Mesendoderm (in vitro differentiated cells): ENCODE measurements around the gene RPN2.
A peak's percentile ranks its signal among the peaks of the same experiment; 100 is the strongest.

Experiments used
- DNase-seq: peaks from one replicate; pipeline ENCODE4 v3.0.0; 2013
- H2AK5ac ChIP-seq: 2 replicates; pipeline ENCODE4 v1.6.1; 2013; ENCODE audit warnings: low read length, inconsistent platforms
- H2BK120ac ChIP-seq: 2 replicates; pipeline ENCODE4 v1.6.1; 2013; ENCODE audit warnings: low read depth, mild to moderate bottlenecking, low read length, moderate library complexity, mixed read lengths
- H2BK15ac ChIP-seq: replicated peaks from 2 replicates; pipeline ENCODE4 v1.6.1; 2013; ENCODE audit warnings: low read depth, mild to moderate bottlenecking, moderate library complexity
- H2BK5ac ChIP-seq: 2 replicates; pipeline ENCODE4 v1.6.1; 2013; ENCODE audit warnings: low read length, inconsistent platforms
- H3K18ac ChIP-seq: 2 replicates; pipeline ENCODE4 v1.6.1; 2013; ENCODE audit warnings: mild to moderate bottlenecking, low read length, mixed read lengths
- H3K23ac ChIP-seq: one replicate; pipeline ENCODE4 v1.6.1; 2013; ENCODE audit warnings: low read length
- H3K27ac ChIP-seq: 2 replicates; pipeline ENCODE4 v1.5.1; 2013; ENCODE audit warnings: low read depth, mild to moderate bottlenecking, inconsistent platforms, low read length, moderate library complexity
- H3K27me3 ChIP-seq: 2 replicates; pipeline ENCODE4 v1.6.1; 2013; ENCODE audit warnings: low read length, control low read depth, mild to moderate bottlenecking, inconsistent platforms; ENCODE audit not compliant: insufficient read depth, poor library complexity
- H3K36me3 ChIP-seq: 2 replicates; pipeline ENCODE4 v1.6.1; 2013; ENCODE audit warnings: low read length, inconsistent platforms; ENCODE audit not compliant: control insufficient read depth, insufficient read depth
- H3K4ac ChIP-seq: one replicate; pipeline ENCODE4 v1.6.1; 2013; ENCODE audit warnings: low read depth, mild to moderate bottlenecking, low read length, moderate library complexity
- H3K4me1 ChIP-seq: 2 replicates; pipeline ENCODE4 v1.6.1; 2013; ENCODE audit warnings: low read depth, low read length, inconsistent platforms; ENCODE audit not compliant: control insufficient read depth
- H3K4me2 ChIP-seq: 2 replicates; pipeline ENCODE4 v1.6.1; 2013; ENCODE audit warnings: low read length
- H3K4me3 ChIP-seq: 2 replicates; pipeline ENCODE4 v1.5.1; 2013; ENCODE audit warnings: mild to moderate bottlenecking, low read length
- H3K56ac ChIP-seq: one replicate; pipeline ENCODE4 v1.6.1; 2013; ENCODE audit warnings: low read length
- H3K79me1 ChIP-seq: 2 replicates; pipeline ENCODE4 v1.6.1; 2013; ENCODE audit warnings: low read length, inconsistent platforms
- H3K79me2 ChIP-seq: 2 replicates; pipeline ENCODE4 v1.6.1; 2013; ENCODE audit warnings: mild to moderate bottlenecking, low read length; ENCODE audit not compliant: control insufficient read depth, insufficient read depth
- H3K9ac ChIP-seq: 2 replicates; pipeline ENCODE4 v1.6.1; 2013; ENCODE audit warnings: low read length, inconsistent platforms
- H4K5ac ChIP-seq: one replicate; pipeline ENCODE4 v1.6.1; 2013; ENCODE audit warnings: low read length
- H4K8ac ChIP-seq: one replicate; pipeline ENCODE4 v1.6.1; 2013; ENCODE audit warnings: low read depth, mild to moderate bottlenecking, control low read depth, low read length, moderate library complexity
- WGBS: extraction: QIAGEN DNeasy Blood & Tissue Kit; methylation state at CpG from one replicate; pipeline ENCODE4 v1.1.7; 2013; ENCODE audit warnings: low lambda C conversion rate, missing lambda C conversion rate; ENCODE audit not compliant: insufficient coverage; ENCODE audit errors: extremely low coverage; 5-methylcytosine and 5-hydroxymethylcytosine counted together

Gene RPN2

GRCh38 chr20:37200926-37201826 lies 22.0 kb downstream of the RPN2 start:
- Histone ChIP-seq H3K36me3 (peaks cover 20% of the 10 kb centered on the region), H3K4me2 (no peak overlapping the region)

DNA sequence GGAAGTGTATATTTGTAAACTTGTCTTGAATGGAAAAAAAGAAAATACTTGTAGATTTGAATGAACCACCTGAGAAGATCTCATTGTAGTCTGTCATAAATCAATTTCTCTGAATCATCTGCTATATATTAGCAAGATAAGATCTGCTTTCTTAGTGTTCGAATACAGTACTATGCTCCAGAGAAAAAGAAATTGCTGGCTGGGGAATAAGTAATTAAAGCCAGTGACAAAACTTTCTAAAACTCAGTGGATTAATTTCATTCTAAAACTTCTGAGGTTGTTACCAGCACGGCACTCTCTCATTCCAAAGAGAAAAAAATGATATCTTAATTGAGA lies 22.7 kb downstream of the RPN2 start:
- no peak for DNase-seq
- Histone ChIP-seq H3K23ac (no peak overlapping the region), H3K4me1 (peaks cover 2% of the 10 kb centered on the region), H3K18ac (no peak overlapping the region), H3K4ac (no peak overlapping the region), H2AK5ac (no peak overlapping the region), H4K5ac (no peak overlapping the region), H3K79me2 (peaks cover 11% of the 10 kb centered on the region), H3K56ac (no peak overlapping the region), H3K79me1 (peaks cover 19% of the 10 kb centered on the region), H3K36me3 (peaks cover 20% of the 10 kb centered on the region), H3K27me3 (no peaks in the 10 kb centered on the region), H2BK5ac (no peak overlapping the region), H3K27ac (no peak overlapping the region), H2BK15ac (no peak overlapping the region), H3K4me2 (no peak overlapping the region), H3K9ac (no peak overlapping the region), H4K8ac (no peak overlapping the region), H2BK120ac (no peak overlapping the region), H3K4me3 (no peak overlapping the region)
- no CpG with 5 or more reads among the region's 2 CpGs for WGBS

More at GRCh38 chr20:37200926-37201826, 22.0 kb downstream of the RPN2 start:
- Histone ChIP-seq H2BK120ac (no peak overlapping the region), H2BK5ac (no peak overlapping the region), H3K27ac (no peak overlapping the region), H3K4ac (no peak overlapping the region), H4K8ac (no peak overlapping the region), H3K18ac (no peak overlapping the region), H3K23ac (no peak overlapping the region), H2AK5ac (no peak overlapping the region), H3K4me3 (no peak overlapping the region), H3K79me1 (peaks cover 21% of the 10 kb centered on the region), H3K56ac (no peak overlapping the region), H3K4me1 (peaks cover 2% of the 10 kb centered on the region), H3K9ac (no peak overlapping the region), H4K5ac (no peak overlapping the region), H2BK15ac (no peak overlapping the region), H3K79me2 (peaks cover 16% of the 10 kb centered on the region), H3K27me3 (no peaks in the 10 kb centered on the region)
- DNase-seq = no peak
- WGBS = no CpG with 5 or more reads among the region's 13 CpGs

DNA sequence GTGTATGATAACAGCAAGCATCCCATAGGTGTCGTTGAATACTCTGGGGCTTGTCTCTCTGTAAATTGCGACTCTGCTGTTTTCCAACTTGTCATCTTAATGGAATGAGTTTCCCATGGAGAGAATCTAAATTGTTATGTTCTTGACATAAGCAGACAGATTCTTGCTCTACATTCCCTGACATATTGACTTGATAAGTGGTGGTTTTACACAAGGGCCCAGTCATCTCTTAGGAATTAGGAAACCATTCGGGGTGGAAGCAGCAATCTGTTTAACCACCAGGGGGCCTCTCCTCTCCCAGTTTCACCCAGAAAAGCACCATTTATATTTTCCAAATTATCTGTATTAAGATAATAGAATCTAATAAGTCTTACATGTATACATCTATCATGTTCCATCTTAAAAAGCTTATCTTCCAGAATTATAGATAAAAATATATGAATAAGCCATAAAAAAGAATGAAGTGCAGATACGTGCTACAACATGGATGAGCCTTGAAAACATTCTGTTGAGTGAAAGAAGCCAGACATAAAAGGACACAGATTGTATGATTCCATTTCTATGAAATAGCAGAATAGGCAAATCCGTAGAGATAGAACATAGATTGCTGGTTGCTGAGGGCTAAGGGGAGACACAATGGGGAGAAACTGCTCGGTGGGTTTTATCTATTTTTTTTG lies 23.3 kb downstream of the RPN2 start:
- WGBS = no CpG with 5 or more reads among the region's 6 CpGs
- H3K27ac ChIP-seq = no peak overlapping the region

DNA sequence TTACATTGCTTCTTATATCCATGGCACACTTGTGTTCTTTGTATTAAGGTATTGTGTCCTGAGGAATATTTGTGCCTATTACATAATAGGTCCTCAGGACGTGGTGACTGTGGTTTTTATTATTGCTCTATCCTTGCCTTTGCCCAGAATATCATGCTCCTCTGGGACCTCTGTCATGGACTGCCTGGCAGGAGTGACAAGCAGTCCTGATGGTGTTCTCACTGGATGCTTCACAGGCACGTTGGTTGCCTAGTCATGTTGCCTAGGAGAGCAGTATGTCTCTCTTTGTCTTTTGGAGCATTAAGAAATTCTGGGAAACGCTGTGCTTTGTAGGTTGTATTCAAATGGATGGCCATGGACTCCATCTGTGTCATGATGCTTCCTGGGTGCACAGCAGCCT lies 24.9 kb downstream of the RPN2 start:
- Histone ChIP-seq H4K8ac (no peak overlapping the region), H3K27ac (no peak overlapping the region), H3K36me3 (peaks cover 22% of the 10 kb centered on the region), H3K4me2 (no peak overlapping the region), H3K23ac (no peak overlapping the region), H3K4me3 (no peak overlapping the region), H4K5ac (no peak overlapping the region), H3K56ac (no peak overlapping the region), H2BK15ac (no peak overlapping the region), H3K79me1 (peaks cover 7% of the 10 kb centered on the region), H3K4me1 (peaks cover 2% of the 10 kb centered on the region), H2BK120ac (no peak overlapping the region), H3K27me3 (no peaks in the 10 kb centered on the region), H2BK5ac (no peak overlapping the region), H2AK5ac (no peak overlapping the region), H3K79me2 (no peaks in the 10 kb centered on the region), H3K18ac (no peak overlapping the region), H3K4ac (no peak overlapping the region), H3K9ac (no peak overlapping the region)
- no CpG with 5 or more reads among the region's 3 CpGs for WGBS
- no peak for DNase-seq

More for the DNA sequence above, 23.3 kb downstream of the RPN2 start:
- no peak overlapping the region for H3K4ac ChIP-seq
- no peak overlapping the region for H3K9ac ChIP-seq
- no peak overlapping the region for H3K23ac ChIP-seq
- no peak overlapping the region for H2BK120ac ChIP-seq
- H3K18ac ChIP-seq = no peak overlapping the region
- no peak overlapping the region for H3K56ac ChIP-seq
- H3K4me3 ChIP-seq = no peak overlapping the region
- H3K79me1 ChIP-seq = peaks cover 13% of the 10 kb centered on the region
- H4K5ac ChIP-seq = no peak overlapping the region
- peak; percentile 89 for DNase-seq
- H3K36me3 ChIP-seq = peaks cover 25% of the 10 kb centered on the region
- H3K27me3 ChIP-seq = no peaks in the 10 kb centered on the region
- no peak overlapping the region for H2BK15ac ChIP-seq
- peaks cover 2% of the 10 kb centered on the region for H3K4me1 ChIP-seq
- H2AK5ac ChIP-seq = no peak overlapping the region
- H4K8ac ChIP-seq = no peak overlapping the region
- no peak overlapping the region for H3K4me2 ChIP-seq
- peaks cover 6% of the 10 kb centered on the region for H3K79me2 ChIP-seq
- no peak overlapping the region for H2BK5ac ChIP-seq

DNA sequence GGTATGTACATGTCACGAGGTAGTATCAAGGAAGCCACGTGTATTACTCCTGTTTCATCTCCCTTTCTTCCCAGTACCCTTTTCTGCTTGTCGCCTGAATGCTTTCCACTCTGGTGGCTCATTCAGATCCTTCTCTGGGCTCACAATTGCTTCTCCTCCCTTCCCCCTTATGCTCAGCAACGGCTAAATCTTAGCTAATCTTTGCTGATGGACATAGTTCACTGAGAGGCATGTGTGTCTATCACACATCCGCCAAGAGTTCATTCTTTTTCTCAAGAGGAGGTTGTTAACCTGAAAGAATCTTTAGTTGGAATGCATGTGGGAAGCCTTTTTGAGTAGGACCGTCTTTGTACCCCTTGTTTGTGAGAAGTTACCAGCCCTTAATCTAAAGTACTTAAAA lies 26.0 kb downstream of the RPN2 start:
- Histone ChIP-seq H3K4me2 (no peak overlapping the region), H3K4me3 (no peak overlapping the region), H3K36me3 (peaks cover 22% of the 10 kb centered on the region), H3K79me2 (no peaks in the 10 kb centered on the region), H3K4me1 (peaks cover 2% of the 10 kb centered on the region), H4K8ac (no peak overlapping the region), H2BK5ac (no peak overlapping the region), H3K18ac (no peak overlapping the region), H3K27me3 (no peaks in the 10 kb centered on the region), H3K56ac (no peak overlapping the region), H3K23ac (no peak overlapping the region), H2BK15ac (no peak overlapping the region), H3K9ac (no peak overlapping the region), H2BK120ac (no peak overlapping the region), H2AK5ac (no peak overlapping the region), H4K5ac (no peak overlapping the region), H3K27ac (no peak overlapping the region), H3K4ac (no peak overlapping the region), H3K79me1 (peaks cover 5% of the 10 kb centered on the region)
- no CpG with 5 or more reads among the region's 6 CpGs for WGBS
- DNase-seq = no peak
